Naive thymus-derived CD4-positive, alpha-beta T cell (primary cell): ENCODE measurements around the gene DIS3L2. TPM values are rescaled to one million over a fixed set of nuclear protein-coding genes. Genes with fewer than 3 reads are reported as not detected.

ENCODE experiments used
- ATAC-seq: fragments of 150-1000 bp; cut with Tn5 transposase; 2 replicates; pipeline ENCODE4 v1.10.0; 2021; ENCODE audit warnings: mild to moderate bottlenecking, moderate library complexity
- CTCF ChIA-PET: fragments of 350-600 bp; sonication (Branson Sonifier 250); formaldehyde crosslinking; loops from one replicate; lab custom pipeline; 2021; ENCODE audit warnings: antibody characterized with exemption; lab: Charles Lee
- POLR2A ChIA-PET: fragments of 350-600 bp; sonication (Branson Sonifier 250); formaldehyde crosslinking; loops from one replicate; lab custom pipeline; 2021; ENCODE audit warnings: antibody characterized with exemption, inconsistent platforms; lab: Charles Lee
- DNase-seq, 9 donors: peaks; one replicate each; pipeline versions ENCODE4 v3.0.0 to v3.0.0-alpha.2; 2020 to 2022; ENCODE audit warnings: mixed read lengths in 1 of 9
- H3K27ac ChIP-seq: one replicate; pipeline ENCODE4 v1.7.0; 2013; ENCODE audit warnings: mild to moderate bottlenecking, low read depth, low read length, moderate library complexity
- H3K27me3 ChIP-seq, 2 donors: one replicate each; pipeline ENCODE4 v1.7.0; 2013; ENCODE audit warnings: low read length in 2 of 2, mild to moderate bottlenecking in 2 of 2, moderate library complexity in 2 of 2; ENCODE audit not compliant: control insufficient read depth in 2 of 2, insufficient read depth in 2 of 2
- H3K36me3 ChIP-seq, 3 experiments: 1 replicate in 2 of 3; 2 replicates in 1 of 3; pipeline ENCODE4 v1.7.0; 2013; ENCODE audit warnings: low read length in 3 of 3, mild to moderate bottlenecking in 3 of 3, moderate library complexity in 1 of 3; ENCODE audit not compliant: insufficient read depth in 3 of 3, control insufficient read depth in 2 of 3
- H3K4me1 ChIP-seq, 2 donors: one replicate each; pipeline ENCODE4 v1.7.0; 2013; ENCODE audit warnings: low read length in 2 of 2, mild to moderate bottlenecking in 2 of 2, moderate library complexity in 1 of 2; ENCODE audit not compliant: control insufficient read depth in 2 of 2, insufficient read depth in 2 of 2
- H3K4me3 ChIP-seq: 2 replicates; pipeline ENCODE4 v1.7.0; 2013; ENCODE audit warnings: mild to moderate bottlenecking, low read length
- H3K9me3 ChIP-seq, 3 experiments: 1 replicate in 2 of 3; 2 replicates in 1 of 3; pipeline ENCODE4 v1.7.0; 2013; ENCODE audit warnings: low read length in 3 of 3; ENCODE audit not compliant: control insufficient read depth in 2 of 3
- H3K27ac Mint-ChIP-seq, 9 donors: one replicate each; pipeline ENCODE4 v1.8.0; 2020 to 2022; ENCODE audit warnings: mixed read lengths in 9 of 9, mild to moderate bottlenecking in 8 of 9, moderate library complexity in 5 of 9, inconsistent platforms in 2 of 9
- H3K27me3 Mint-ChIP-seq, 5 donors: one replicate each; pipeline ENCODE4 v1.8.0; 2021 to 2022; ENCODE audit warnings: mixed read lengths in 5 of 5, mild to moderate bottlenecking in 1 of 5
- H3K36me3 Mint-ChIP-seq, 5 donors: one replicate each; pipeline ENCODE4 v1.8.0; 2020 to 2022; ENCODE audit warnings: mixed read lengths in 5 of 5, mild to moderate bottlenecking in 3 of 5, inconsistent platforms in 1 of 5
- H3K4me1 Mint-ChIP-seq, 7 donors: one replicate each; pipeline ENCODE4 v1.8.0; 2020 to 2022; ENCODE audit warnings: mixed read lengths in 7 of 7, mild to moderate bottlenecking in 3 of 7, inconsistent platforms in 1 of 7
- H3K4me3 Mint-ChIP-seq, 10 donors: one replicate each; pipeline ENCODE4 v1.8.0; 2020 to 2022; ENCODE audit warnings: mild to moderate bottlenecking in 10 of 10, mixed read lengths in 10 of 10, moderate library complexity in 6 of 10, inconsistent platforms in 2 of 10
- H3K9me3 Mint-ChIP-seq, 11 donors: one replicate each; pipeline ENCODE4 v1.8.0; 2020 to 2022; ENCODE audit warnings: mixed read lengths in 11 of 11, mild to moderate bottlenecking in 4 of 11, inconsistent platforms in 1 of 11, moderate library complexity in 1 of 11
- intact Hi-C, 2 donors: fragments of 100-400 bp; cut with micrococcal nuclease; formaldehyde crosslinking; loops; one replicate each; pipeline ENCODE4 v1.15.1; 2023
- polyA plus RNA-seq, 2 donors: library from polyadenylated mRNA; unstranded; fragments of 300-500 nt; fragmentation: Illumina TruSeq; gene quantifications; one replicate each; pipeline ENCODE4 v1.2.3, GENCODE V29; 2021
- total RNA-seq, 6 experiments: library from RNA in 5 of 6; stranded (reverse) in 5 of 6; gene quantifications; 1 replicate in 5 of 6; 2 replicates in 1 of 6; pipeline ENCODE4 v1.2.3 and lab custom pipeline; 2021 to 2026

Gene DIS3L2
- total and polyA plus RNA-seq, 7 experiments from 2014 or later: 17.9 to 78.4 (median 59.7) TPM

DNA sequence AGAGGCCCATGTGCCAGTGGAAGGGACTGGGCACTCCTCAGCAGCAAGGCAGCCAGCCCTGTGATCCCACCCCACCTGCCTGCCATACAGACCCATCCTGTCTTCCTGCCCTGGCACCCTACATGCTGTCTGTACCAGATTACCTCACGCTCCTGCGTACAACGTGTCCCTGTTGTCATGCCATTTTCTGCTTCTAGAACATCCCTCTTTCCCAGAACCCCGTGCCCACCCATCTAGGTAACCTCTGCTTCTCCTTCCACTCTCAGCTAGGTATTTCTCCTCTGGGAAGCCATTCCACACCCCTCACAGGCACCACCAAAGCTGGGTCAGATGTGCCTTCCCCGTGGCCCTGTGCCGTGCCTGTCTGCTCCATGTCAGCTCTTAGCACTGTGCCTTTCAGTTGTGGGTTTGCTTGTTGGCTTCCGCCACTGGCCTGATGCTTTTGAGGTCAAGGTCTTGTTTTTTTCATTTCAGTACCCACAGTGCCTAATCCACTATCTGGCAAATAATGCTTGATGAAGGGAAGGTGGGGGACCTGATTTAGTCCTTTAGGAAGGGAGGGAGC lies 345.3 kb downstream of the DIS3L2 start:
- H3K36me3 ChIP-seq: peaks cover 0 to 7% (median 0%) of the 10 kb centered on the region in 3 experiments
- H3K27ac ChIP-seq: peak overlapping the region; percentile 51
- ChIA-PET POLR2A (no interaction called here), CTCF (interaction anchor here (1.0 to 2.0 kb wide), 2 partner anchors 8 to 14 kb away, joined by 3 to 12 read pairs; no protein-coding TSS in a partner anchor)
- no peak for DNase-seq
- H3K4me3 Mint-ChIP-seq: peak overlapping the region in 2 of 10 donors; percentile 11 to 24
- H3K9me3 Mint-ChIP-seq: peaks cover 0 to 14% (median 1%) of the 10 kb centered on the region in 11 donors
- H3K4me1 Mint-ChIP-seq: peaks cover 37 to 54% (median 48%) of the 10 kb centered on the region in 7 donors
- H3K27me3 ChIP-seq: no peaks in the 10 kb centered on the region
- peaks cover 24 to 35% of the 10 kb centered on the region in 2 donors for H3K4me1 ChIP-seq
- no peak for ATAC-seq
- intact Hi-C loops: loop anchor here in 1 of 2 donors (5.0 kb wide), 1 partner anchor 40 kb away; no protein-coding TSS in a partner anchor
- H3K36me3 Mint-ChIP-seq: peaks cover 11 to 29% (median 25%) of the 10 kb centered on the region in 5 donors
- peak overlapping the region; percentile 10 to 92 (median 89) for H3K27ac Mint-ChIP-seq
- no peaks in the 10 kb centered on the region for H3K27me3 Mint-ChIP-seq
- H3K4me3 ChIP-seq: no peak overlapping the region
- H3K9me3 ChIP-seq: no peaks in the 10 kb centered on the region

DNA sequence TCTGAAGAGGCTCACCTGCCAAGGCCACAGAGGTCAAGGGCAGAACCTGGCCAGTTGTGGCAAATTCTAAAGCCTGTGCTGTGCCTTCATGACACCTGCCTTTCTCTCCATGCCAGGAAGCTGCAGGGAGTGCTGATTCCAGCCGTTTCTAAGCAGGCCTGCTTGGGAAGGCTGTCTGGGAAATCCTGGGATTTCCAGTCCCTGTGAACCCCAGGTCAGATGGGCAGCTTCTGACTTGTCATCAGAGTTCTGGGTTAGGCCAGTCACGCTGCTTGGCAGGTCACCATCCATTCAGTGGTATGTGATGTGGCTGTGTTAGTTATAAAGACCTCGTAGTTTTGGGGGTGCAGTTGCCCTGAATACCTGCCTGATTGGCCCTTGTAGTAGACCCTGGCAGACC lies 346.3 kb downstream of the DIS3L2 start:
- CTCF ChIA-PET: interaction anchor here (0.6 to 2.0 kb wide), 3 partner anchors 7 to 345 kb away, joined by 3 to 12 read pairs (median 3); no protein-coding TSS in a partner anchor
- no peaks in the 10 kb centered on the region for H3K27me3 Mint-ChIP-seq
- peak overlapping the region in 7 of 9 donors; percentile 70 to 94 (median 84) for H3K27ac Mint-ChIP-seq
- peaks cover 11 to 30% (median 27%) of the 10 kb centered on the region in 5 donors for H3K36me3 Mint-ChIP-seq
- Histone ChIP-seq H3K4me3 (no peak overlapping the region), H3K27me3 (no peaks in the 10 kb centered on the region), H3K36me3 (peaks cover 0 to 7% (median 0%) of the 10 kb centered on the region in 3 experiments), H3K27ac (peak overlapping the region; percentile 30), H3K4me1 (peaks cover 24 to 35% of the 10 kb centered on the region in 2 donors), H3K9me3 (no peaks in the 10 kb centered on the region)
- intact Hi-C loops: loop anchor here in 1 of 2 donors (5.0 kb wide), 1 partner anchor 41 kb away; no protein-coding TSS in a partner anchor
- no peak overlapping the region for H3K4me3 Mint-ChIP-seq
- H3K9me3 Mint-ChIP-seq: peaks cover 0 to 14% (median 1%) of the 10 kb centered on the region in 11 donors
- POLR2A ChIA-PET: no interaction called here
- H3K4me1 Mint-ChIP-seq: peaks cover 35 to 62% (median 58%) of the 10 kb centered on the region in 7 donors
- DNase-seq (no peak), ATAC-seq (no peak)

DNA sequence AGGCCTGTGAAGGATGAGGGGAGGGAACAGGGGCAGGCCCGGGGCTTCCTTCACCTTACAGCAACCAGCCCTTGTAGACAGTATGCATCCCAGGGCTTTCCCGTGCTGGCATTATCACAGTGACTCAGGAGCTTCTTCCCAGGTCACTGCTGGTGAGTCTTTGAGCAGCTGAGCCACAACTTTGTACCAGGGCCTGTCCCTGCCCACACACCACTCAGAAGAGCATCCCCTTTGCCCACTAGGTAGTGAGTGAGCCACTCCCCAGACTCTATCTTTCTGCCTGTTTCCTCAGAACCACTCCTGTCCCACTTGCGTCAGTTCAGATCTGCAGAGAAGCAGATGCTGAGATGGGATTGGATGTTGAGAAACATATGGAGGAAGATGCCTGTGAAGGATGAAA lies 347.5 kb downstream of the DIS3L2 start:
- ATAC-seq (no peak), DNase-seq (no peak)
- peak overlapping the region; percentile 12 to 71 (median 64) for H3K4me3 Mint-ChIP-seq
- Histone ChIP-seq H3K4me1 (peaks cover 32 to 43% of the 10 kb centered on the region in 2 donors), H3K27me3 (no peaks in the 10 kb centered on the region), H3K27ac (peak overlapping the region; percentile 47), H3K4me3 (no peak overlapping the region), H3K9me3 (no peaks in the 10 kb centered on the region), H3K36me3 (peaks cover 0 to 6% (median 0%) of the 10 kb centered on the region in 3 experiments)
- ChIA-PET CTCF (interaction anchor here (1.0 to 2.2 kb wide), 5 partner anchors 13 to 26 kb away, joined by 3 to 9 read pairs (median 4); no protein-coding TSS in a partner anchor), POLR2A (interaction anchor here (1.3 to 1.7 kb wide), 3 partner anchors 12 to 21 kb away, joined by 3 to 5 read pairs (median 3); no protein-coding TSS in a partner anchor)
- H3K27ac Mint-ChIP-seq: peak overlapping the region; percentile 77 to 94 (median 90)
- H3K4me1 Mint-ChIP-seq: peaks cover 39 to 73% (median 69%) of the 10 kb centered on the region in 7 donors
- peaks cover 0 to 19% (median 3%) of the 10 kb centered on the region in 11 donors for H3K9me3 Mint-ChIP-seq
- intact Hi-C loops: loop anchor here in 1 of 2 donors (5.0 kb wide), 1 partner anchor 42 kb away; no protein-coding TSS in a partner anchor
- H3K27me3 Mint-ChIP-seq: no peaks in the 10 kb centered on the region
- peaks cover 7 to 35% (median 21%) of the 10 kb centered on the region in 5 donors for H3K36me3 Mint-ChIP-seq

DNA sequence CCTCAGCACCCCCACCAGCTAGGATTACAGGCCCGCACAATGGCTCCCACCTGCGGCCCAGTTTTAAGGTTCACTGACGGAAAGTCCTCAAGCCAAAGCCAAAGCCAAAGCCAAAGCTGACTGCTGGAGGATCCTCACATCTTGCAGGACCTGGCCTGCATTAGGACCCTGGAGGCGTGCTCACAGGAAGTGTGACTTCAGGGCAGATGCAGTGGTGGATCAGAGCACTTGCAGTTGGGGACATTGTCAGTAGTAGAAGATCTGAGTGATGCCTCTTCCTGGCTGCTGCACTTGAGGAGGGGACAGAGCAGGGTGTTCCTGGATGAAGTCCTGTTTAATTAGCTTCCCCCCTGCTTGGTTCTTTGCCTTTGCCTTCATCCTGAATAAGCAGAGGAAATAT lies 348.1 kb downstream of the DIS3L2 start:
- Mint-ChIP-seq H3K9me3 (peaks cover 0 to 16% (median 1%) of the 10 kb centered on the region in 11 donors), H3K4me3 (peak overlapping the region; percentile 37 to 71 (median 66)), H3K27me3 (no peaks in the 10 kb centered on the region), H3K4me1 (peaks cover 40 to 79% (median 75%) of the 10 kb centered on the region in 7 donors), H3K36me3 (peaks cover 4 to 32% (median 15%) of the 10 kb centered on the region in 5 donors), H3K27ac (peak overlapping the region; percentile 77 to 94 (median 90))
- Histone ChIP-seq H3K27me3 (no peaks in the 10 kb centered on the region), H3K27ac (peak overlapping the region; percentile 47), H3K4me1 (peaks cover 38 to 49% of the 10 kb centered on the region in 2 donors), H3K9me3 (no peaks in the 10 kb centered on the region), H3K4me3 (peak overlapping the region; percentile 33), H3K36me3 (peaks cover 0 to under 1% (median 0%) of the 10 kb centered on the region in 3 experiments)
- ChIA-PET POLR2A (interaction anchor here (0.5 to 2.4 kb wide), 8 partner anchors 11 to 460 kb away, joined by 3 to 12 read pairs (median 4); no protein-coding TSS in a partner anchor), CTCF (interaction anchor here (0.7 to 2.3 kb wide), 9 partner anchors 10 to 26 kb away, joined by 3 to 11 read pairs (median 4); no protein-coding TSS in a partner anchor)
- peak; percentile 68 for ATAC-seq
- intact Hi-C loops: loop anchor here in 1 of 2 donors (5.0 kb wide), 1 partner anchor 42 kb away; no protein-coding TSS in a partner anchor
- DNase-seq: peak in 2 of 9 donors; percentile 34 to 40

DNA sequence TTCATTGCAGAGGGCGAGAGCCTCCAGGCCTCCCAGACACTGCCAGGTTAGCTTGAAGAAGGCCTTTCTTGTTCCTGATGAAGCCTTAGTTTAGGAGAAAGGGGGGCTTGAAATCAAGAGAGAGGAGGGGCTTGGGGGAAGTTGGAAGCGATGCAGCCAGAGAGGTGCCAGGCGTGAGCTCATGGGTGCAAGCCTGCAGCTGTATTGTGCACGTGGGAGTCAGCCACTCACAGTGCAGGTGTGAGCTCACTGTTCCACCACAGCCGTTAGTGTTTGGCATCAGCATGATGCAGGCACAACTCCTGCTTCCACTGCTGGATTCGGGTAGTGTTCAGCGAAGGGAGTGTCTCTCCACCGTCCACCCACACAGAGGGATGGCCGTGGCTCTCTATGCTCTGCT lies 348.6 kb downstream of the DIS3L2 start:
- H3K27ac Mint-ChIP-seq: peak overlapping the region; percentile 77 to 94 (median 90)
- H3K4me1 Mint-ChIP-seq: peaks cover 44 to 84% (median 80%) of the 10 kb centered on the region in 7 donors
- intact Hi-C loops: loop anchor here in 1 of 2 donors (10.0 kb wide), 1 partner anchor 525 kb away; the partner anchor contains the start of genes COPS7B and PDE6D
- H3K27ac ChIP-seq: peak overlapping the region; percentile 47
- H3K27me3 ChIP-seq: no peaks in the 10 kb centered on the region
- peaks cover 0 to 18% (median 4%) of the 10 kb centered on the region in 11 donors for H3K9me3 Mint-ChIP-seq
- peak overlapping the region; percentile 63 to 71 (median 66) for H3K4me3 Mint-ChIP-seq
- ATAC-seq (peak; percentile 78), DNase-seq (peak in 1 of 9 donors; percentile 16)
- POLR2A ChIA-PET: interaction anchor here (0.9 to 2.4 kb wide), 7 partner anchors 10 to 170 kb away, joined by 3 to 12 read pairs (median 5); no protein-coding TSS in a partner anchor
- H3K9me3 ChIP-seq: no peaks in the 10 kb centered on the region
- H3K4me1 ChIP-seq: peaks cover 44 to 55% of the 10 kb centered on the region in 2 donors
- peaks cover 4 to 32% (median 12%) of the 10 kb centered on the region in 5 donors for H3K36me3 Mint-ChIP-seq
- CTCF ChIA-PET: interaction anchor here (0.6 to 2.3 kb wide), 9 partner anchors 12 to 1469 kb away, joined by 3 to 11 read pairs (median 4); no protein-coding TSS in a partner anchor
- H3K27me3 Mint-ChIP-seq: no peaks in the 10 kb centered on the region
- H3K36me3 ChIP-seq: no peaks in the 10 kb centered on the region
- H3K4me3 ChIP-seq: peak overlapping the region; percentile 33

DNA sequence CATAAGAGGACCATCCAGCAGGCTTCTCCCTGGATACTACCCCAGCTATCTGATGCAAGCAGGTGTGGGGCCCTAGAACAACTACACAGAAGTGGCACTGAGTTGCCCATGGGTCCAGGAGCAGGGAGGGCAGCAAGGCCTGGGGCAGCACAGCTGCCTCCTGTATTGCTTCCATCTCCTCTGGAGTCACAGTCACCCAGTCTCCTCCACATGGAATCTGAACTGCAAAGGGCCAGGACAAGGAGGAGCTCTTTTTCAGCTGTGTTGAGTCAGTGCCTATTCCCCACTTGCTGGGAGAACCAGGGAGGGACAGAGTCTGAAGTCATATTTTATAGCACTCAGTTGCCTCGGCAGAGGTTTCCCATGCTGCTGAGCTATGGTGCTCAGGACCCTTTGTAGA lies 349.2 kb downstream of the DIS3L2 start:
- H3K9me3 Mint-ChIP-seq: peaks cover 0 to 18% (median 6%) of the 10 kb centered on the region in 11 donors
- no peaks in the 10 kb centered on the region for H3K27me3 Mint-ChIP-seq
- DNase-seq (no peak), ATAC-seq (no peak)
- Histone ChIP-seq H3K9me3 (no peaks in the 10 kb centered on the region), H3K4me1 (peaks cover 49 to 60% of the 10 kb centered on the region in 2 donors), H3K27me3 (no peaks in the 10 kb centered on the region), H3K4me3 (peak overlapping the region; percentile 33), H3K27ac (peak overlapping the region; percentile 47), H3K36me3 (no peaks in the 10 kb centered on the region)
- peak overlapping the region in 9 of 10 donors; percentile 47 to 71 (median 66) for H3K4me3 Mint-ChIP-seq
- H3K27ac Mint-ChIP-seq: peak overlapping the region; percentile 77 to 94 (median 90)
- ChIA-PET POLR2A (interaction anchor here (1.3 to 2.4 kb wide), 5 partner anchors 10 to 171 kb away, joined by 3 to 12 read pairs (median 6); no protein-coding TSS in a partner anchor), CTCF (interaction anchor here (0.6 to 2.3 kb wide), 6 partner anchors 13 to 143 kb away, joined by 3 to 11 read pairs (median 4); no protein-coding TSS in a partner anchor)
- H3K4me1 Mint-ChIP-seq: peaks cover 49 to 90% (median 86%) of the 10 kb centered on the region in 7 donors
- intact Hi-C loops: loop anchor here in 1 of 2 donors (10.0 kb wide), 1 partner anchor 526 kb away; the partner anchor contains the start of genes COPS7B and PDE6D
- peaks cover 0 to 31% (median 10%) of the 10 kb centered on the region in 5 donors for H3K36me3 Mint-ChIP-seq
